IMR-90 (cell line): ENCODE results near the gene TBCE. TPM values are rescaled to one million over a fixed set of nuclear protein-coding genes. Genes with fewer than 3 reads are reported as not detected.

ENCODE experiments used
- ATAC-seq: fragments of 200-7000 bp; cut with Tn5 transposase; 2 replicates; pipeline ENCODE4 v1.9.1; 2020; ENCODE audit warnings: low read depth, mild to moderate bottlenecking, moderate library complexity
- BruUV-seq: library from RNA; stranded (reverse); fragments of 400-500 nt; replicated peaks from 2 replicates; lab custom pipeline; 2021; lab: Mats Ljungman, UMichigan
- CTCF ChIA-PET: fragments of 300-600 bp; formaldehyde crosslinking; extraction: SDS; loops from one replicate; lab custom pipeline; 2021; ENCODE audit warnings: antibody characterized with exemption; lab: Yijun Ruan, JAX
- POLR2A ChIA-PET: fragments of 300-600 bp; sonication (Branson Sonifier 250); formaldehyde crosslinking; loops from one replicate; lab custom pipeline; 2022; ENCODE audit warnings: antibody characterized with exemption; ENCODE audit not compliant: unreplicated experiment; lab: Charles Lee
- DNase-seq: peaks from one replicate; pipeline ENCODE4 v3.0.0; 2013
- H2AFZ ChIP-seq: replicated peaks from 2 replicates; pipeline ENCODE3; 2013; ENCODE audit warnings: low read length, mild to moderate bottlenecking; ENCODE audit not compliant: poor library complexity
- H2AK5ac ChIP-seq: 2 replicates; pipeline ENCODE4 v1.6.1; 2013; ENCODE audit warnings: low read depth, low read length, inconsistent platforms
- H2AK9ac ChIP-seq: replicated peaks from 2 replicates; pipeline ENCODE3; 2013; ENCODE audit warnings: mild to moderate bottlenecking, low read depth, low read length, moderate library complexity; ENCODE audit not compliant: poor library complexity
- H2BK120ac ChIP-seq: 2 replicates; pipeline ENCODE4 v1.6.1; 2013; ENCODE audit warnings: low read depth, low read length, inconsistent platforms
- H2BK15ac ChIP-seq: 3 replicates; pipeline ENCODE4 v1.6.1; 2013; ENCODE audit warnings: low read depth, low read length, inconsistent platforms
- H2BK20ac ChIP-seq: 2 replicates; pipeline ENCODE4 v1.6.1; 2013; ENCODE audit warnings: low read depth, mild to moderate bottlenecking, inconsistent platforms, low read length, moderate library complexity
- H2BK5ac ChIP-seq: 2 replicates; pipeline ENCODE4 v1.6.1; 2013; ENCODE audit warnings: mild to moderate bottlenecking, low read depth, low read length, inconsistent platforms; ENCODE audit not compliant: poor library complexity, severe bottlenecking
- H3K14ac ChIP-seq: replicated peaks from 2 replicates; pipeline ENCODE4 v1.6.1; 2013; ENCODE audit warnings: low read depth, low read length, inconsistent platforms
- H3K18ac ChIP-seq: 2 replicates; pipeline ENCODE4 v1.6.1; 2013; ENCODE audit warnings: low read depth, low read length, control low read depth
- H3K23ac ChIP-seq: 2 replicates; pipeline ENCODE4 v1.6.1; 2013; ENCODE audit warnings: low read depth, low read length, inconsistent platforms
- H3K27ac ChIP-seq: 2 replicates; pipeline ENCODE4 v1.5.1; 2013; ENCODE audit warnings: mild to moderate bottlenecking, control low read depth, low read length; ENCODE audit not compliant: insufficient read depth
- H3K27me3 ChIP-seq: 2 replicates; pipeline ENCODE4 v1.6.1; 2013; ENCODE audit warnings: low read length; ENCODE audit not compliant: control insufficient read depth, insufficient read depth
- H3K36me3 ChIP-seq: 2 replicates; pipeline ENCODE4 v1.6.1; 2013; ENCODE audit warnings: low read length, mixed read lengths; ENCODE audit not compliant: control insufficient read depth, insufficient read depth
- H3K4ac ChIP-seq: 2 replicates; pipeline ENCODE4 v1.6.1; 2013; ENCODE audit warnings: low read depth, low read length, inconsistent platforms
- H3K4me1 ChIP-seq: 2 replicates; pipeline ENCODE4 v1.6.1; 2013; ENCODE audit warnings: low read length, mixed read lengths; ENCODE audit not compliant: control insufficient read depth, insufficient read depth
- H3K4me2 ChIP-seq: 2 replicates; pipeline ENCODE4 v1.6.1; 2013; ENCODE audit warnings: low read depth, mild to moderate bottlenecking, control low read depth, low read length, moderate library complexity
- H3K4me3 ChIP-seq: 2 replicates; pipeline ENCODE4 v1.5.1; 2013; ENCODE audit warnings: low read depth, mild to moderate bottlenecking, control low read depth, low read length, moderate library complexity; ENCODE audit not compliant: insufficient read depth
- H3K56ac ChIP-seq: 2 replicates; pipeline ENCODE4 v1.6.1; 2013; ENCODE audit warnings: low read length, inconsistent platforms; ENCODE audit not compliant: insufficient read depth; ENCODE audit errors: extremely low read depth
- H3K79me1 ChIP-seq, 2 experiments: 2 replicates each; pipeline ENCODE4 v1.6.1; 2013; ENCODE audit warnings: low read length in 2 of 2, inconsistent platforms in 1 of 2, low read depth in 1 of 2
- H3K9ac ChIP-seq: 2 replicates; pipeline ENCODE4 v1.6.1; 2013; ENCODE audit warnings: low read depth, low read length, control low read depth
- H3K9me1 ChIP-seq: 2 replicates; pipeline ENCODE4 v1.6.1; 2013; ENCODE audit warnings: low read length, inconsistent platforms; ENCODE audit not compliant: insufficient read depth
- H3K9me3 ChIP-seq: 2 replicates; pipeline ENCODE4 v1.6.1; 2013; ENCODE audit warnings: low read length; ENCODE audit not compliant: control insufficient read depth, insufficient read depth
- H4K20me1 ChIP-seq: 2 replicates; pipeline ENCODE4 v1.6.1; 2013; ENCODE audit warnings: low read length, inconsistent platforms; ENCODE audit not compliant: insufficient read depth
- H4K5ac ChIP-seq: 2 replicates; pipeline ENCODE4 v1.6.1; 2013; ENCODE audit warnings: mild to moderate bottlenecking, low read depth, low read length, control low read depth
- H4K8ac ChIP-seq, 2 experiments: 2 replicates each; pipeline ENCODE4 v1.6.1; 2013; ENCODE audit warnings: low read depth in 2 of 2, low read length in 2 of 2, control low read depth in 1 of 2, inconsistent platforms in 1 of 2
- H4K91ac ChIP-seq: 2 replicates; pipeline ENCODE4 v1.6.1; 2013; ENCODE audit warnings: low read depth, low read length, inconsistent platforms; ENCODE audit not compliant: insufficient read depth
- CEBPB ChIP-seq: IDR thresholded peaks from 2 replicates; pipeline ENCODE4 v1.6.1; 2012; ENCODE audit warnings: low read depth, low read length, improper control_type of control experiment
- MAFK ChIP-seq: IDR thresholded peaks from 2 replicates; pipeline ENCODE4 v1.6.1; 2012; ENCODE audit warnings: low read depth, low read length, improper control_type of control experiment
- WGBS, 2 experiments: methylation state at CpG; one replicate each; pipeline versions ENCODE4 v1.1.5 to v1.1.7; 2013; ENCODE audit warnings: missing lambda C conversion rate in 2 of 2; ENCODE audit not compliant: insufficient read length in 1 of 2; ENCODE audit errors: extremely low coverage in 2 of 2; 5-methylcytosine and 5-hydroxymethylcytosine counted together
- dilution Hi-C: fragments of 300-500 bp; cut with HindIII; formaldehyde crosslinking; loops from one replicate; pipeline ENCODE4 v1.14.3; 2018; ENCODE audit warnings: low sequenced_read_pairs; ENCODE audit not compliant: unreplicated experiment
- in situ Hi-C: fragments of 300-500 bp; cut with MboI; formaldehyde crosslinking; loops from 3 replicates; pipeline ENCODE4 v1.14.3; 2019; ENCODE audit warnings: low sequenced_read_pairs, inconsistent platforms, mixed read lengths
- intact Hi-C: fragments of 100-400 bp; cut with micrococcal nuclease; formaldehyde crosslinking; loops from 2 replicates; pipeline ENCODE4 v1.10.0; 2022
- polyA plus RNA-seq, 3 experiments: library from polyadenylated mRNA; depleted of rRNA; stranded (reverse); fragments of >200 nt; gene quantifications; 2 replicates each; pipeline ENCODE4 v1.2.3, GENCODE V29; 2012; ENCODE audit warnings: low replicate concordance in 1 of 3
- total RNA-seq: library from RNA; depleted of rRNA; stranded (reverse); fragments of >200 nt; gene quantifications from 2 replicates; pipeline ENCODE4 v1.2.3, GENCODE V29; 2012

The TBCE gene
- total and polyA plus RNA-seq, 2 of the 4 experiments (the other 2 are of a cell fraction), result 25.3 to 26.7 TPM

- Histone ChIP-seq H3K4ac (no peak overlapping the region), H4K8ac (no peak overlapping the region), H4K20me1 (peaks cover 6% of the 10 kb centered on the region; the same call in 1 of the 2 replicates), H3K14ac (no peak overlapping the region), H2BK20ac (no peak overlapping the region), H3K27ac (no peak overlapping the region), H4K91ac (no peak overlapping the region), H4K5ac (no peak overlapping the region), H2AFZ (no peak overlapping the region), H2BK15ac (no peak overlapping the region), H3K4me1 (peaks cover 5% of the 10 kb centered on the region), H2AK5ac (no peak overlapping the region), H2BK5ac (no peak overlapping the region), H3K9me1 (peaks cover 5% of the 10 kb centered on the region; the same call in 1 of the 2 replicates), H3K4me3 (no peak overlapping the region), H3K9me3 (no peaks in the 10 kb centered on the region), H3K9ac (no peak overlapping the region), H3K56ac (no peak overlapping the region), H3K79me1 (peaks cover 7 to 49% of the 10 kb centered on the region in 2 experiments), H2BK120ac (no peak overlapping the region), H3K18ac (no peak overlapping the region), H2AK9ac (no peak overlapping the region), H3K27me3 (no peaks in the 10 kb centered on the region), H3K4me2 (no peak overlapping the region), H3K36me3 (no peaks in the 10 kb centered on the region), H3K23ac (no peak overlapping the region)
- dilution Hi-C loops, result no loop called here
- no peak for DNase-seq
- POLR2A ChIA-PET, result no interaction called here
- no TSS peak for BruUV-seq
- WGBS, 2 experiments, result 63% methylated on average over 2 of the region's 3 CpGs; no CpG with 5 or more reads in 1 of the 2 experiments
- in situ Hi-C loops, result no loop called here
- TF ChIP-seq MAFK (no peak), CEBPB (peak; percentile 46)
- CTCF ChIA-PET, result interaction anchor here (0.6 to 2.3 kb wide), 2 partner anchors 8 to 9 kb away, joined by 6 to 8 read pairs; no protein-coding TSS in a partner anchor
- ATAC-seq, result peak; percentile 58
- intact Hi-C loops, result no loop called here
These were observed 41.3 kb downstream of the TBCE start for GRCh38 chr1:235408503-235408960.
